ENCODE measurements around the gene TTC29.

- TF ChIP-seq CTCF (conservative IDR thresholded peaks at IDR 0.05; ENCODE audit: low read depth in 2 of 2) (no peak), POLR2AphosphoS5 (IDR thresholded peaks at IDR 0.05; ENCODE audit: low read depth) (no peak), REST (IDR thresholded peaks at IDR 0.05; ENCODE audit: unreplicated experiment) (no peak), EZH2 (IDR thresholded peaks at IDR 0.05; ENCODE audit: low read depth, unreplicated experiment) (no peak), EZH2phosphoT487 (IDR thresholded peaks at IDR 0.05; ENCODE audit: unreplicated experiment) (no peak), CREB1 (CRISPR knock-in tag; IDR thresholded peaks at IDR 0.05; ENCODE audit: low read depth) (no peak), JUNB (IDR thresholded peaks at IDR 0.05; ENCODE audit: unreplicated experiment) (no peak), ZNF331 (CRISPR knock-in tag; IDR thresholded peaks at IDR 0.05; ENCODE audit: low read depth) (no peak), NANOG (IDR thresholded peaks at IDR 0.05; ENCODE audit: borderline replicate concordance) (no peak), ETS1 (IDR thresholded peaks at IDR 0.05) (no peak), ZNF114 (CRISPR knock-in tag; IDR thresholded peaks at IDR 0.05) (no peak), STAT1 (IDR thresholded peaks at IDR 0.05; ENCODE audit: unreplicated experiment) (no peak)
- TF ChIP-seq, protein P1, sequence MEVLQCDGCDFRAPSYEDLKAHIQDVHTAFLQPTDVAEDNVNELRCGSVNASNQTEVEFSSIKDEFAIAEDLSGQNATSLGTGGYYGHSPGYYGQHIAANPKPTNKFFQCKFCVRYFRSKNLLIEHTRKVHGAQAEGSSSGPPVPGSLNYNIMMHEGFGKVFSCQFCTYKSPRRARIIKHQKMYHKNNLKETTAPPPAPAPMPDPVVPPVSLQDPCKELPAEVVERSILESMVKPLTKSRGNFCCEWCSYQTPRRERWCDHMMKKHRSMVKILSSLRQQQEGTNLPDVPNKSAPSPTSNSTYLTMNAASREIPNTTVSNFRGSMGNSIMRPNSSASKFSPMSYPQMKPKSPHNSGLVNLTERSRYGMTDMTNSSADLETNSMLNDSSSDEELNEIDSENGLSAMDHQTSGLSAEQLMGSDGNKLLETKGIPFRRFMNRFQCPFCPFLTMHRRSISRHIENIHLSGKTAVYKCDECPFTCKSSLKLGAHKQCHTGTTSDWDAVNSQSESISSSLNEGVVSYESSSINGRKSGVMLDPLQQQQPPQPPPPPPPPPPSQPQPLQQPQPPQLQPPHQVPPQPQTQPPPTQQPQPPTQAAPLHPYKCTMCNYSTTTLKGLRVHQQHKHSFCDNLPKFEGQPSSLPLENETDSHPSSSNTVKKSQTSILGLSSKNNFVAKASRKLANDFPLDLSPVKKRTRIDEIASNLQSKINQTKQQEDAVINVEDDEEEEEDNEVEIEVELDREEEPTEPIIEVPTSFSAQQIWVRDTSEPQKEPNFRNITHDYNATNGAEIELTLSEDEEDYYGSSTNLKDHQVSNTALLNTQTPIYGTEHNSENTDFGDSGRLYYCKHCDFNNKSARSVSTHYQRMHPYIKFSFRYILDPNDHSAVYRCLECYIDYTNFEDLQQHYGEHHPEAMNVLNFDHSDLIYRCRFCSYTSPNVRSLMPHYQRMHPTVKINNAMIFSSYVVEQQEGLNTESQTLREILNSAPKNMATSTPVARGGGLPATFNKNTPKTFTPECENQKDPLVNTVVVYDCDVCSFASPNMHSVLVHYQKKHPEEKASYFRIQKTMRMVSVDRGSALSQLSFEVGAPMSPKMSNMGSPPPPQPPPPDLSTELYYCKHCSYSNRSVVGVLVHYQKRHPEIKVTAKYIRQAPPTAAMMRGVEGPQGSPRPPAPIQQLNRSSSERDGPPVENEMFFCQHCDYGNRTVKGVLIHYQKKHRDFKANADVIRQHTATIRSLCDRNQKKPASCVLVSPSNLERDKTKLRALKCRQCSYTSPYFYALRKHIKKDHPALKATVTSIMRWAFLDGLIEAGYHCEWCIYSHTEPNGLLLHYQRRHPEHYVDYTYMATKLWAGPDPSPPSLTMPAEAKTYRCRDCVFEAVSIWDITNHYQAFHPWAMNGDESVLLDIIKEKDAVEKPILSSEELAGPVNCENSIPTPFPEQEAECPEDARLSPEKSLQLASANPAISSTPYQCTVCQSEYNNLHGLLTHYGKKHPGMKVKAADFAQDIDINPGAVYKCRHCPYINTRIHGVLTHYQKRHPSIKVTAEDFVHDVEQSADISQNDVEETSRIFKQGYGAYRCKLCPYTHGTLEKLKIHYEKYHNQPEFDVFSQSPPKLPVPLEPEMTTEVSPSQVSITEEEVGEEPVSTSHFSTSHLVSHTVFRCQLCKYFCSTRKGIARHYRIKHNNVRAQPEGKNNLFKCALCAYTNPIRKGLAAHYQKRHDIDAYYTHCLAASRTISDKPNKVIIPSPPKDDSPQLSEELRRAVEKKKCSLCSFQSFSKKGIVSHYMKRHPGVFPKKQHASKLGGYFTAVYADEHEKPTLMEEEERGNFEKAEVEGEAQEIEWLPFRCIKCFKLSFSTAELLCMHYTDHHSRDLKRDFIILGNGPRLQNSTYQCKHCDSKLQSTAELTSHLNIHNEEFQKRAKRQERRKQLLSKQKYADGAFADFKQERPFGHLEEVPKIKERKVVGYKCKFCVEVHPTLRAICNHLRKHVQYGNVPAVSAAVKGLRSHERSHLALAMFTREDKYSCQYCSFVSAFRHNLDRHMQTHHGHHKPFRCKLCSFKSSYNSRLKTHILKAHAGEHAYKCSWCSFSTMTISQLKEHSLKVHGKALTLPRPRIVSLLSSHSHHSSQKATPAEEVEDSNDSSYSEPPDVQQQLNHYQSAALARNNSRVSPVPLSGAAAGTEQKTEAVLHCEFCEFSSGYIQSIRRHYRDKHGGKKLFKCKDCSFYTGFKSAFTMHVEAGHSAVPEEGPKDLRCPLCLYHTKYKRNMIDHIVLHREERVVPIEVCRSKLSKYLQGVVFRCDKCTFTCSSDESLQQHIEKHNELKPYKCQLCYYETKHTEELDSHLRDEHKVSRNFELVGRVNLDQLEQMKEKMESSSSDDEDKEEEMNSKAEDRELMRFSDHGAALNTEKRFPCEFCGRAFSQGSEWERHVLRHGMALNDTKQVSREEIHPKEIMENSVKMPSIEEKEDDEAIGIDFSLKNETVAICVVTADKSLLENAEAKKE (CRISPR knock-in tag; IDR thresholded peaks at IDR 0.05) = no peak
These were observed 270.7 kb downstream of the TTC29 start for GRCh38 chr4:146674829-146675570.

Data from GM23338 (cell line).